PC-9 (cell line): ENCODE results near the gene USP43. TPM values are rescaled to one million over a fixed set of nuclear protein-coding genes. Genes with fewer than 3 reads are reported as not detected.

ENCODE experiments used
- BruUV-seq: library from RNA; stranded (reverse); fragments of 400-500 nt; replicated peaks from 2 replicates; lab custom pipeline; 2021; lab: Mats Ljungman, UMichigan
- CTCF ChIA-PET: fragments of 300-600 bp; sonication (Branson Sonifier 250); formaldehyde crosslinking; loops from one replicate; lab custom pipeline; 2022; ENCODE audit warnings: antibody characterized with exemption; lab: Charles Lee
- POLR2A ChIA-PET: fragments of 300-600 bp; sonication (Branson Sonifier 250); formaldehyde crosslinking; loops from one replicate; lab custom pipeline; 2022; ENCODE audit warnings: antibody characterized with exemption; ENCODE audit not compliant: unreplicated experiment; lab: Charles Lee
- DNase-seq, 2 experiments: peaks; one replicate each; pipeline versions ENCODE4 v3.0.0 to v3.0.0-alpha.2; 2015 to 2022; ENCODE audit warnings: mixed read lengths in 1 of 2
- H2AFZ ChIP-seq: fragments of 200-600 bp; sonication (generic); 2 replicates; pipeline ENCODE4 v1.8.1; 2017; ENCODE audit warnings: antibody characterized with exemption
- H3F3A ChIP-seq: fragments of 200-600 bp; sonication (generic); 2 replicates; pipeline ENCODE4 v1.8.1; 2017; ENCODE audit warnings: antibody characterized with exemption, mild to moderate bottlenecking, low read depth; ENCODE audit not compliant: insufficient read depth
- H3K27ac ChIP-seq: fragments of 200-600 bp; sonication (generic); 2 replicates; pipeline ENCODE4 v1.6.1; 2016; ENCODE audit warnings: mixed run types
- H3K27me3 ChIP-seq: fragments of 200-600 bp; sonication (generic); 2 replicates; pipeline ENCODE4 v1.6.1; 2016; ENCODE audit warnings: low read depth, mixed run types; ENCODE audit not compliant: insufficient read depth
- H3K36me3 ChIP-seq: fragments of 200-600 bp; sonication (generic); 2 replicates; pipeline ENCODE4 v1.6.1; 2016; ENCODE audit warnings: low read depth, mixed run types
- H3K4me1 ChIP-seq: fragments of 200-600 bp; sonication (generic); replicated peaks from 2 replicates; pipeline ENCODE4 v1.6.1; 2016; ENCODE audit warnings: mixed run types; ENCODE audit not compliant: insufficient read depth
- H3K4me2 ChIP-seq: fragments of 200-600 bp; sonication (generic); 2 replicates; pipeline ENCODE4 v1.6.1; 2017; ENCODE audit warnings: mixed run types
- H3K4me3 ChIP-seq: fragments of 200-600 bp; sonication (generic); 2 replicates; pipeline ENCODE4 v1.6.1; 2016; ENCODE audit warnings: mixed run types
- H3K79me2 ChIP-seq: fragments of 200-600 bp; sonication (generic); 2 replicates; pipeline ENCODE4 v1.6.1; 2017; ENCODE audit warnings: low read depth, mixed run types
- H3K9me2 ChIP-seq: fragments of 200-600 bp; sonication (generic); 2 replicates; pipeline ENCODE4 v1.8.1; 2017; ENCODE audit warnings: mild to moderate bottlenecking; ENCODE audit not compliant: insufficient read depth
- H3K9me3 ChIP-seq: fragments of 200-600 bp; sonication (generic); 2 replicates; pipeline ENCODE4 v1.8.1; 2016; ENCODE audit warnings: low read depth; ENCODE audit not compliant: insufficient read depth
- H4K20me1 ChIP-seq: fragments of 200-600 bp; sonication (generic); 2 replicates; pipeline ENCODE4 v1.8.1; 2017; ENCODE audit not compliant: insufficient read depth
- CTCF ChIP-seq: fragments of 200-600 bp; sonication (generic); conservative IDR thresholded peaks from 2 replicates; pipeline ENCODE4 v1.6.1; 2017; ENCODE audit warnings: mixed run types, antibody characterized with exemption, mild to moderate bottlenecking, moderate library complexity
- EZH2 ChIP-seq: fragments of 200-600 bp; sonication (generic); IDR thresholded peaks from 2 replicates; pipeline ENCODE4 v1.8.0; 2017; ENCODE audit warnings: antibody characterized with exemption, low read depth
- intact Hi-C: fragments of 100-400 bp; cut with micrococcal nuclease; formaldehyde crosslinking; loops from one replicate; pipeline ENCODE4 v1.10.0; 2022; ENCODE audit not compliant: unreplicated experiment
- total RNA-seq: library from RNA; stranded (reverse); gene quantifications from 2 replicates; pipeline ENCODE4 v1.2.3, GENCODE V29; 2021

The USP43 gene
- total RNA-seq, 1 experiment from 2014 or later = 16.0 TPM

DNA sequence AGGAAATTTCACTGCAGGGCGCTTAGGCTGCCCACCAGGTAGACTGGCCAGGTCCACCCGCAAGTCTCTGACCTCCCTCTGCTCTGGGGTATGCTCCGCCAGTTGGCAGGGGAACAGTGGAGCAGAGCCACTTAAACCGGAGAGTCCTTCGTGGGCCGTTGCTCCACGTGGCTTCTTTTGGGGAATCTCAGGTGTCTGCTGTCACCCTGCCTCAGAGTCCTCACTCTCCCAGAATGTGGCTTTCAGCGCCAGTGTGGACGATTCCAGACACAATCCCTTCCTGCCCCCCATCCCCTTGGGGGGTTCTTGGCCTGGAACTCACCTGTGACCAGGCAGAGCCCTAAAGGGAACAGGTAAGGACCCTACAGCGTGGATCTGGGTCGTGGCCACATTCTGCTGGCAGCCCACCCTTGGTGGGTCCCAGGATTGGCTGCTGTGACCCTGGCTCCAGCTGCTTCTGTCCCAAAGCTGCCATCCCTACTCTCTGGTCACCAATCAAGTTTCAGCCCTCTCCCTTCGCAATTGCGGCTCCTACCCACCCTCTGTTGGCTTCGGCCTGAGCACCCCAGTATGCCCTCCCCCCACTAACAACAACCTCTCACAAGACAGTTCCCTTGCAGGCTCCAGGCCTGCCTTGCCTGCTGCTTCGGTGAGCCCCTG is 123.8 kb downstream of the USP43 start:
- Histone ChIP-seq H3K4me2 (no peak overlapping the region), H3K4me3 (no peak overlapping the region), H4K20me1 (no peaks in the 10 kb centered on the region), H3K36me3 (no peaks in the 10 kb centered on the region), H3K27me3 (no peaks in the 10 kb centered on the region), H3K4me1 (no peaks in the 10 kb centered on the region), H3K9me2 (no peaks in the 10 kb centered on the region), H3K9me3 (no peaks in the 10 kb centered on the region), H3K79me2 (no peaks in the 10 kb centered on the region), H2AFZ (no peak overlapping the region), H3F3A (no peaks in the 10 kb centered on the region), H3K27ac (no peak overlapping the region)
- TF ChIP-seq CTCF = no peak
- POLR2A ChIA-PET = interaction anchor here (0.7 kb wide), 1 partner anchor 43 kb away, joined by 3 read pairs; no protein-coding TSS in a partner anchor
- intact Hi-C loops = loop anchor here (2.0 to 10.0 kb wide), 2 partner anchors 156 to 192 kb away; partner anchors contain the start of gene CFAP52
- DNase-seq = no peak
- CTCF ChIA-PET = interaction anchor here (0.5 to 1.2 kb wide), 9 partner anchors 12 to 192 kb away, joined by 3 to 10 read pairs (median 5); no protein-coding TSS in a partner anchor
- BruUV-seq = no TSS peak

GRCh38 chr17:9771465-9771864 is 126.1 kb downstream of the USP43 start:
- H4K20me1 ChIP-seq = no peaks in the 10 kb centered on the region
- CTCF ChIA-PET = no interaction called here
- H3K9me3 ChIP-seq = no peaks in the 10 kb centered on the region
- H3K27me3 ChIP-seq = no peaks in the 10 kb centered on the region
- intact Hi-C loops = no loop called here
- no peaks in the 10 kb centered on the region for H3K36me3 ChIP-seq
- POLR2A ChIA-PET = no interaction called here
- H3K79me2 ChIP-seq = no peaks in the 10 kb centered on the region
- no peaks in the 10 kb centered on the region for H3K4me1 ChIP-seq
- H3K9me2 ChIP-seq = no peaks in the 10 kb centered on the region
- H3K27ac ChIP-seq = no peak overlapping the region
- H3K4me3 ChIP-seq = no peak overlapping the region
- no peak overlapping the region for H3K4me2 ChIP-seq
- TF ChIP-seq EZH2 (no peak), CTCF (no peak)
- H2AFZ ChIP-seq = no peak overlapping the region
- BruUV-seq = no TSS peak
- H3F3A ChIP-seq = no peaks in the 10 kb centered on the region
- DNase-seq = no peak

DNA sequence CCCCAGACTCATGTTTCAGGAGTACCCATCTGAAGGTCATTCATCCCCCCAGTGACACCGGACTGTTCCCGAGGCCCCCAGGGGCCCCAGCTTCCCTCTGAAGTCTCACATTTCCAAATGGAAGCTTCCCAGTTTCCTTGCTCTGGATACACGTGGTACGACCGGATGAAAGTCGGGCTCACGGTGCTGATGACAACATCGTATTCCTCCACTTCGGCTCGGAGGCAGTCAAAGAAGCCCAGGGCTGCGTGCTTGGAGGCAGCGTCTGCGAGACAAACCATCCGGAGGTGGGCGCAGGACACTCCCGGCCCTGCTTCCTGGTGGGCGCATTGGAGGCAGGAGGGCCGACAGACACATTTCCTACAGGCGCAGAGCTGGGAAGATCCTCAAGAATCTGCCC is 127.3 kb downstream of the USP43 start:
- BruUV-seq = no TSS peak
- ChIA-PET POLR2A (no interaction called here), CTCF (no interaction called here)
- Histone ChIP-seq H4K20me1 (no peaks in the 10 kb centered on the region), H3K27me3 (no peaks in the 10 kb centered on the region), H3K4me2 (no peak overlapping the region), H3K9me3 (no peaks in the 10 kb centered on the region), H3K9me2 (no peaks in the 10 kb centered on the region), H3K4me3 (no peak overlapping the region), H3F3A (no peaks in the 10 kb centered on the region), H3K27ac (no peak overlapping the region), H3K36me3 (no peaks in the 10 kb centered on the region), H2AFZ (no peak overlapping the region), H3K79me2 (no peaks in the 10 kb centered on the region), H3K4me1 (no peaks in the 10 kb centered on the region)
- intact Hi-C loops = no loop called here
- TF ChIP-seq EZH2 = no peak
- TF ChIP-seq CTCF = no peak
- no peak for DNase-seq
